Thymus (tissue), 11 donors: Measurements from ENCODE around the gene BCL6B. TPM values are rescaled to one million over a fixed set of nuclear protein-coding genes. Genes with fewer than 3 reads are reported as not detected.
"Not testable (repeated sequence)": the region's sequence is repeated elsewhere in the genome, so short reads cannot be mapped to it uniquely, and the experiment has no call there.

Experiments
- DNase-seq, 9 donors: peaks; one replicate each; pipeline ENCODE4 v3.0.0-alpha.2; 2013; ENCODE audit warnings: low spot score in 9 of 9, low read depth in 6 of 9, missing footprints in 1 of 9
- H3K27ac ChIP-seq, 2 donors: one replicate each; pipeline ENCODE4 v1.5.1; 2013; ENCODE audit warnings: control low read depth in 1 of 2, low read depth in 1 of 2, low read length in 1 of 2, mild to moderate bottlenecking in 1 of 2, moderate library complexity in 1 of 2
- H3K27me3 ChIP-seq, 2 donors: one replicate each; pipeline ENCODE4 v1.5.1; 2013; ENCODE audit warnings: low read length in 1 of 2; ENCODE audit not compliant: control insufficient read depth in 2 of 2, insufficient read depth in 1 of 2
- H3K36me3 ChIP-seq, 2 donors: one replicate each; pipeline ENCODE4 v1.5.1; 2013; ENCODE audit warnings: low read length in 1 of 2, mild to moderate bottlenecking in 1 of 2, moderate library complexity in 1 of 2; ENCODE audit not compliant: control insufficient read depth in 2 of 2, insufficient read depth in 2 of 2
- H3K4me1 ChIP-seq, 2 donors: one replicate each; pipeline ENCODE4 v1.5.1; 2013; ENCODE audit warnings: low read length in 2 of 2; ENCODE audit not compliant: control insufficient read depth in 2 of 2, insufficient read depth in 2 of 2
- H3K4me3 ChIP-seq, 2 donors: one replicate each; pipeline ENCODE4 v1.5.1; 2013; ENCODE audit warnings: low read length in 2 of 2, control low read depth in 1 of 2, mild to moderate bottlenecking in 1 of 2
- H3K9me3 ChIP-seq, 2 donors: one replicate each; pipeline ENCODE4 v1.5.1; 2013; ENCODE audit warnings: low read length in 1 of 2, mild to moderate bottlenecking in 1 of 2; ENCODE audit not compliant: control insufficient read depth in 2 of 2, insufficient read depth in 1 of 2
- WGBS: extraction: QIAGEN DNeasy Blood & Tissue Kit; methylation state at CpG from one replicate; pipeline ENCODE4 v1.1.7; 2013; 5-methylcytosine and 5-hydroxymethylcytosine counted together
- polyA plus RNA-seq: library from polyadenylated mRNA; stranded (reverse); fragments of 200-250 nt; gene quantifications from one replicate; pipeline ENCODE4 v1.2.3, GENCODE V29; 2013
- total RNA-seq: library from RNA; stranded (reverse); fragments of 120-200 nt; gene quantifications from one replicate; pipeline ENCODE4 v1.2.4, GENCODE V29; 2013
- donor health status: healthy.

Gene BCL6B
- total and polyA plus RNA-seq, 2 donors = 2.4 to 3.4 TPM

DNA sequence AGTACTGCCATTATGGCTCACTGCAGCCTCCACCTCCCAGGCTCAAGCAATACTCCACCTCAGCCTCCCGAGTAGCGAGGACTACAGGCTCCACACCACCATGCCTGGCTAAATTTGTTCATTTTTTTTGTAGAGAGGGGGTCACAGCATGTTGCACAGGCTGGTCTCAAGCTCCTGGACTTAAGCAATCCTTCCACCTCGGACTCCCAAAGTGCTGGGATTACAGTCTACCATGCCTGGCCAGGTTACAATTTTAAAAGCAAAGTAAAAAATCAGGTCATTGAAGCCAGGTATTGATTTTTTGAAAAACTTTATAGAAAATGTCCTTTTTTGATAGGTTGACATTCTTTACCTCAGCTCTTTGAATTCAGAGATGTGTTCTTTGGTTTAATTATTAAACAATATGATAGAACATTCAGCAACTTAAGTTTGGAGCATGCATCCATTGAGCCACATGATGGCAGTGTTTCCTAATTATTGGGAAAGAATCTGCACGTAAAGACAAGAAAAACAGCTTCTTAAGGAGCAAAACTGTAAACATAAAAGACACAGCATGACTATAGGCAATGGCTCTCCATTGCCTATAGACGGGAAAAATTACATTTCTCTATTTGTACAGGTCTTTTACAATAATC is 22.8 kb downstream of the BCL6B start:
- peak in 4 of 9 donors; percentile 48 to 85 (median 73) for DNase-seq
- WGBS = 32% methylated on average over 5 of the region's 5 CpGs
- peaks cover 38 to 77% of the 10 kb centered on the region in 2 donors for H3K27me3 ChIP-seq
- peak overlapping the region in 1 of 2 donors; percentile 10 for H3K4me3 ChIP-seq
- H3K4me1 ChIP-seq = peaks cover 11 to 32% of the 10 kb centered on the region in 2 donors
- H3K27ac ChIP-seq = peak overlapping the region in 1 of 2 donors; percentile 62
- no peaks in the 10 kb centered on the region for H3K36me3 ChIP-seq
- peaks cover 0 to 13% of the 10 kb centered on the region in 2 donors for H3K9me3 ChIP-seq

DNA sequence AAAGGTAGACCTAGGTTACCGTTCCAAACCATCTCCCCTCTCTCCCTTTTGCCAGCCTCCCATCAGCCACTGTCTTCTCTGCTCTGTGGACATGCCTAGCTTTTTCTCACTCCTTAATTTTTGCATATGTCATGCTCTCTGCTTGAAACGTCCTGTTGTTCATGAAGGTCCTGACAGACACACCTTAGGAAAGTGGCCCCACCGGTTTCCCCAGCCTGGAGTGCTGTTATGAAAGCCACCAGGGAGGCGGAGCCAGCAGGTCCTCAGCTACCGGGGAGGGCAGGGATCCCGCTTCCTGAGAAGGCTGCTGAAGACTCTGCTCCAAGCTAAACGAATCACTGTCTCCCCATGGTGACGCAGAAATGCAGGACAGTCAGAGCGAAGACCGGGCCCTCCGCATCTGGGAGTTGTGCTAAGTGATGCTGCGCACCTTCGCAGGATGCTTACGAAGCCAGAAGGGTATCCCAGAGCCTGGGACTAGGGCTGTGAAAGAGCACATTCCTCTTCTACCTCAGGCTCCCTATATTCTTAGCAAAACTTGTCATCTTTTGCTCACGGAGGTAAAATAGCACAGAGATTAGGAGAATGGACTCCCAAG is 23.4 kb downstream of the BCL6B start:
- peaks cover 38 to 77% of the 10 kb centered on the region in 2 donors for H3K27me3 ChIP-seq
- DNase-seq = peak in 1 of 9 donors; percentile 42
- WGBS = 13% methylated on average over 15 of the region's 15 CpGs

DNA sequence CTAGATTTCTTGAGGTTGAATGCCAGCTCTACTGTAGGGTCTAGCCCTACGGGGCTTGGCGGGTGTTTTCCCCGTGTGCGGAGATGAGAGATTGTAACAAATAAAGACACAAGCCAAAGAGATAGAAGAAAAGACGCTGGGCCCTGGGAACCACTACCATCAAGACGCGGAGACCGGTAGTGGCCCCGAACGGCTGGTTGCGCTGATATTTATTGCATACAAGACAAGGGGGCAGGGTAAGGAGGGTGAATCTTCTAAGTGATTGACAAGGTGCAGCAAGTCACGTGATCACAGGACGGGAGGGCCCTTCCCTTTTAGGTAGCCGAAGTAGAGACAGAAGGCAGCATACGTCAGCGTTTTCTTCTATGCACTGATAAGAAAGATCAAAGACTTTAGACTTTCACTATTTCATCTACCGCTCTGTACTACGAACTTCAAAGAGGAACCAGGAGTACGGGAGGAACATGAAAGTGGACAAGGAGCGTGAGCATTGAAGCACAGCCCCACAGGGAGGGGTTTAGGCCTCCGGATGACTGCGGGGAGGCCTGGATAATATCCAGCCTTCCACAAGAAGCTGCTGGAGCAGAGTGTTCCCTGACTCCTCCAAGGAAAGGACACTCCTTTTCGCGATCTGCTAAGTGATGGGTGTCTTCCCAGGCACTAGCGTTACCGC is 24.0 kb downstream of the BCL6B start:
- DNase-seq = peak in 4 of 9 donors; percentile 47 to 74 (median 53)
- Histone ChIP-seq H3K9me3 (peaks cover 0 to 13% of the 10 kb centered on the region in 2 donors), H3K27ac (peak overlapping the region; percentile 19 to 41), H3K4me1 (peaks cover 11 to 32% of the 10 kb centered on the region in 2 donors), H3K27me3 (peaks cover 34 to 70% of the 10 kb centered on the region in 2 donors), H3K4me3 (peak overlapping the region in 1 of 2 donors; percentile 6)
- 12% methylated on average over 26 of the region's 26 CpGs for WGBS
- not testable (repeated sequence) for H3K36me3 ChIP-seq

More for the DNA sequence above, 23.4 kb downstream of the BCL6B start:
- no peaks in the 10 kb centered on the region for H3K36me3 ChIP-seq
- peaks cover 11 to 32% of the 10 kb centered on the region in 2 donors for H3K4me1 ChIP-seq
- peak overlapping the region; percentile 41 to 62 for H3K27ac ChIP-seq
- peaks cover 0 to 13% of the 10 kb centered on the region in 2 donors for H3K9me3 ChIP-seq
- peak overlapping the region; percentile 6 to 10 for H3K4me3 ChIP-seq

DNA sequence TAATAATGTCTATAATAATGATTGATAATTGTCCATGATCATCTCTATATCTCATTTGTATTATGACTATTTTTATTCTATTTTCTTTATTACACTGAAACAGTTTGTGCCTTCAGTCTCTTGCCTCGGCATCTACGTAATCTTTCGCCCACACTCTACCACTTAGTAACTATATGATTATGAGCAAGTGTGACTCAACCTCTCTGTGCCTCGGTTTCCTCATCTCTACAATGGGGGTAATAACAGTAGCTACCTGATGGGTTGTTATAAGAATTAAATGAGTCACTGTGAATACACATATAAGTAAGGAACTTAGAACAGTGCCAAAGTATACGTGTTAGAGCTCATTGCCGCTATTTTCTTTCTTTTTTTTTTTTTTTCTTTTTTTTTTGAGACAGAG is 24.7 kb downstream of the BCL6B start:
- Histone ChIP-seq H3K27ac (no peak overlapping the region), H3K27me3 (peaks cover 27 to 63% of the 10 kb centered on the region in 2 donors), H3K4me1 (peaks cover 11 to 28% of the 10 kb centered on the region in 2 donors), H3K36me3 (no peaks in the 10 kb centered on the region), H3K4me3 (no peak overlapping the region), H3K9me3 (peaks cover 0 to 12% of the 10 kb centered on the region in 2 donors)
- 92% methylated on average over 6 of the region's 6 CpGs for WGBS
- no peak for DNase-seq

DNA sequence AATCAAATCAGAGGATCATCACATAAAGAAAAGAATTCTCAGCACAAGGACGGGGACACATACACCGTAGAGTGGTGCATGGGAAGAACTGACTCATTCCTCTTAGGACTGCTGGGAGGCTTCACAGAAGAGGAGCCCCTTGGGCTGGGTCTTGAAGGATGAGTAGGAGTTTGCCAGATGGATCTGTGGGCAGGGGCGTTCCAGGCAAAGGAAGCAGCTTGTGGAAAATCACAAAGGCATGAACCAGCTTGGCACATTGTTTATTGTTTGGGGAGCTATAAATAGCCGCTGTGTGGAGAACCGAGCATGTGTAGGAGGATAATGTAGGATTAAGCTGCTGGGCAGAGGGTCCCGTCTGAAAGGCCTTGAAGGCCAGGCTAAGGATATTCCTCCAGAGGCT is 26.1 kb downstream of the BCL6B start:
- H3K27ac ChIP-seq = no peak overlapping the region
- no peaks in the 10 kb centered on the region for H3K36me3 ChIP-seq
- no peak overlapping the region for H3K4me3 ChIP-seq
- peaks cover 0 to 3% of the 10 kb centered on the region in 2 donors for H3K9me3 ChIP-seq
- H3K4me1 ChIP-seq = peaks cover 7 to 14% of the 10 kb centered on the region in 2 donors
- no peak for DNase-seq
- WGBS = 97% methylated on average over 6 of the region's 6 CpGs
- H3K27me3 ChIP-seq = peaks cover 14 to 49% of the 10 kb centered on the region in 2 donors

DNA sequence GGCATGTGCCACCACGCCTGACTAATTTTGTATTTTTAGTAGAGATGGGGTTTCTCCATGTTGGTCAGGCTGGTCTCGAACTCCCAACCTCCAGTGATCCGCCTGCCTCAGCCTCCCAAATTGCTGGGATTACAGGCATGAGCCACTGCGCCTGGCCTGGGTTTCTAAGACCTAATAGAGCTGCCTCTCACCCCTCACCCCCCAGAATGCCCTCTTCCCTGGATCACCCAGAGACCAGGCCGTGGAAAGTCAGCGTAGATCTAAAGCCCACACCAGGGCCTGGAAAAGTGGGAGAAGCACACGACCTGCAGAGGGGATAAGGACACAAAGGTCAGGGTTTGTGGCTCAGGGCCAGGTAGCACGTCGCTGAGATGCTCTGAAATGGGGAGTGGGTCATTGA is 27.7 kb downstream of the BCL6B start:
- WGBS = 93% methylated on average over 9 of the region's 9 CpGs
- H3K27ac ChIP-seq, H3K36me3 ChIP-seq, H3K4me3 ChIP-seq, DNase-seq, H3K9me3 ChIP-seq: not testable (repeated sequence)
- Histone ChIP-seq H3K4me1 (peaks cover 7 to 11% of the 10 kb centered on the region in 2 donors), H3K27me3 (peaks cover 2 to 33% of the 10 kb centered on the region in 2 donors)

DNA sequence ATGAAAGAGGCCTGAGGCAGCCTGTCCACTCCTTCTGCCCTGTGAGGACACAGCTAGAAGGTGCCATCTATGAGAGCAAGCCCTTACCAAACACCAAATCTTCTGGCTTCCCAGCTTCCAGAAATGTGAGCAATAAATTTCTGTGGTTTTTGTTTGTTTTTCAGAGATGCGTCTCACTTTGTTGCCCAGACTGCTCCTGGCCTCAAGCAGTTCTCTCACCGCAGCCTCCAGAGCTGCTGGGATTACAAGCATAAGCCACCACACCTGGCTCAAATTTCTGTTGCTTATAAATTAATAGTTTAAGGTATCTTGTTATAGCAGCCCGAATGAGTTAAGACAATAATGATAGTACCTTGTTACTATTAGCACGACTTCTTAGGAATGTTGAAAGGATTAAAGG is 33.5 kb downstream of the BCL6B start:
- H3K9me3 ChIP-seq = no peaks in the 10 kb centered on the region
- H3K4me1 ChIP-seq = no peaks in the 10 kb centered on the region
- H3K27me3 ChIP-seq = peaks cover 0 to 2% of the 10 kb centered on the region in 2 donors
- no peak for DNase-seq
- 92% methylated on average over 4 of the region's 4 CpGs for WGBS
- H3K36me3 ChIP-seq = no peaks in the 10 kb centered on the region
- H3K4me3 ChIP-seq = no peak overlapping the region
- H3K27ac ChIP-seq = no peak overlapping the region

DNA sequence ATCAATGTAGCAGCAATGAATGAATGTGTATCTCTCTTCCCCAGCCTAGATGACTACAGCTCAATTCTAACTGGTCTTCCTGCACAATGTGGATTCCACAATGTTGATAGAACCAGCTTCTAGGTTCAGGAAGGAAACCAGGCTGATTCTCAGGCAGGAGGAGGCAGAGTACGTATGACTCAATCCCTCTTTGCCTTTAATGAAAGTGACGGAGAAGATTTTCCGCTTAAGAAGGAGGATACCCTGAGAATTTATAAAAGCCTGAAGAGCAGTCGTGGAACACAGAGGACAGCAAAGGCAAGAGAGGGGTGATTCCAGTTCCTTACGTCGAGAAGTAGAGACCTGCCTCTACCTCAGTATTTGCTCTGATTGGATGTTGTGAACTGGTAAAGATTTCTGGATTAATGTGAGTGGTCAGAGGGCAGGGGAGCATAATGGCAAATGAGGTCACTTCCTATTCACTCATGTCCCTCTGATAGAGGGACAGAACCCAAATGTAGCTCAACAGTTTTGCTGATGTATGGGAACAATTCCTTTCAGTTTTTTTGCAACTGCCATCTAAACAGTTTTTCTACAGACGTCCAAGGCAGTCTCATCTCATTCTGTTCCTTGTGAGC is 36.1 kb downstream of the BCL6B start:
- Histone ChIP-seq H3K27me3 (peaks cover 0 to under 1% of the 10 kb centered on the region in 2 donors), H3K4me1 (no peaks in the 10 kb centered on the region), H3K36me3 (no peaks in the 10 kb centered on the region), H3K9me3 (no peaks in the 10 kb centered on the region), H3K4me3 (no peak overlapping the region), H3K27ac (no peak overlapping the region)
- no peak for DNase-seq
- WGBS = 88% methylated on average over 7 of the region's 7 CpGs
